GM21717 (cell line): ENCODE measurements around the gene FERMT1.
A peak's percentile ranks its signal among the peaks of the same experiment; 100 is the strongest.
"Not testable (repeated sequence)": the region's sequence is repeated elsewhere in the genome, so short reads cannot be mapped to it uniquely, and the experiment has no call there.

ENCODE experiments used
- ATAC-seq: cut with Tn5 transposase; IDR thresholded peaks from one replicate; pipeline ENCODE4 v1.9.1; 2021; ENCODE audit warnings: mild to moderate bottlenecking, moderate library complexity; ENCODE audit not compliant: unreplicated experiment

FERMT1 gene

DNA sequence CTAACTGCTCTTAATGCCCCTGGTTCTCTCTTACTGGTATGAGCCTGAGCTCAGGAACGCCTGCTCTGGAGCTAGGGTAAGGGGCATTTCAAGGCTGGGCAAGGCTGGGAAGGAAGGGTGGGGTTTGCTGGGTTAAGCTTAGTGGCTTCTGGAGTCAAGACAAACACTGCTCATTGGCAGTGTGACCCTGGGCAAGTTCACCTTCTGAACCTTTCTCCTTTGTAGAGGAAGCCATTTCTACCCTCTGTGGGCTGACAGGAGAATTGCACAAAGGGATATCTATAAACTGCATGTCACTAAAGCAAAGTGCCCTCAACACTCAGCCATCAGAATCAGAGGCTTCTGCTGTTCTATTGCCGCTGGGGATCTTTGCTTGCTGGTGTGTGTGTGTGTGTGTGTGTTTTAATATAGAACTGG is 48.7 kb downstream of the FERMT1 start:
- peak; percentile 69 for ATAC-seq

DNA sequence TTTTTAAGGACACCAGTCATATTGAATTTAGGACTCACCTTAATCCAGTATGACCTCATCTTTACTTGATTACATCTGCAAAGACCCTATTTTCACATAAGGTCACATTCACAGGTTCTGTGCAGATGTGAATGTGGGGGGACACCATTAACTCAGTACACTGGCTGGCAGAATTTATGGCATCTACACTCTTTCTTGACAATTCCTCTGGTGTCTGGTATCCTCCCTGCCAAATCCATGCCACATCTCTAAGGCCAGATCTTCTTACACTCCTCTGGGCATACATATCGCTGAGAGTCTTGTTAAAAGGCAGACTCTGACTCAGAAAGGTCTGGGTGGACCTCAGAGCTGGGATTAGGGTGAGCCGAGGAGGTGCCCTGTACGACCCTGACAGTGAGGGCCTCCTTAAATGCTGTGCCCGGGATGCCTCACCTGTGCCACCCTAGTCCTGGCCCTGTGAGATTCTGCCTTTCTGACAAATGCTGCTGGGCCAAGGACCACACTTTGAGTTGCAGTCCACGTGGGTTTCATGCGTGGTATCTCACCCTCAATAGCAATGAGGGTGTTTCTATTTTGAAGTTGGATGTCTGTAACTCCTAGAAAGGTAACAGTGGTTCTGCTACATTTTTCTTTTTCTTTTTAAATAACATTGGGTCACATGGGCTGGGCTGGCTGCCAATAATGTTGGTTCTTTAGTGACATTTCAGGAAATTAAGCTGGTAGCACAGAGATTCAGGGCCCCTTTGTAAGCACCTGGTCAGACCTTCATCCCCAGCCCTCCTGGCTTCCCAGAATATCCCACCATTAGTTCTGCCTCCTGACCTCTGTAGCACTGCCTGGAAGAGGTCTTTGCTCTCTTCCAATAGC is 51.8 kb downstream of the FERMT1 start:
- ATAC-seq = no peak

DNA sequence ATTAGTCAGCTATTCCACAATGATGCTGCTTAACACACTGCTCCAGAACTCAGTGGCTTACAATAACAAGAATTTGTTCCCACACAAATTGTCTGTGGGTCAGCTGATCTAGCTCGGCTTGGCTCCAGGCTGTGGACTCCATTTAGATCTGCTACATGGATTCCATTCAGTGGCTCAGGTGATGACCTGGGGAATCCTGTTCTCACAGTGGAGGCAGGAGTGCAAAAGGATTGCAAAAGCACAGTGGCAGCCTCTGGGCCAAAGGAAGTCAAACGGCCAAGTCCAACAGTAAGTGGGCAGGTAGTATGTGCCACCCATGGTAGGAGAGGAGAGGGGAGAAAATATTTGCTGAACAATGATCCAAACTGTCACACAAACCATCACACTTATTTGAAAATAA is 53.2 kb downstream of the FERMT1 start:
- no peak for ATAC-seq

DNA sequence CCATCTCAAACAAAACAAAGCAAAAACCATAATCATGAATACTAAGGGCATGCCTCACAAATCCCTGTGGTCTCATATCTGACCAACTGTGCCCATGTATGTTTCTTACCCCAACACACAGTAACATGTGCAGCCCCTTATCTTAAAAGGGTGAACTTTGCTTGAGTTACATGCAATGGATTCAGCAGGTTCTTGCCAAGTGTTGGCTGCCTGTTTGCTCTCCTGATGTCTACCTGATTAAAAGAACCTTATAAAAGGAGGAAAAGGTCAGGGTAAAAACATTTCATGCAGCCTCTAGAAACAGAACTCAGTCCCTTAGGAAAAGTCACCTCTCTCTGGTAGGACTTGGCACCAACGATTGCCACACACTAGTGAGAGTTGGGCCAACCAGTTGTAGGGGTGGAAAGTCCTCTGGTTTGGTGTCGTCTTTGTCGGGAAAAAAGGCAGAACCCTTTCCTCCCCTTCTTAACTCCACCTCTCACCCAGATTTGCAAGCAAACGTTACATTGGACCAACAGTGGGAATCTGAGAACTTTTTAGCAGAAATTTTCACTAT is 55.0 kb downstream of the FERMT1 start:
- ATAC-seq = no peak

DNA sequence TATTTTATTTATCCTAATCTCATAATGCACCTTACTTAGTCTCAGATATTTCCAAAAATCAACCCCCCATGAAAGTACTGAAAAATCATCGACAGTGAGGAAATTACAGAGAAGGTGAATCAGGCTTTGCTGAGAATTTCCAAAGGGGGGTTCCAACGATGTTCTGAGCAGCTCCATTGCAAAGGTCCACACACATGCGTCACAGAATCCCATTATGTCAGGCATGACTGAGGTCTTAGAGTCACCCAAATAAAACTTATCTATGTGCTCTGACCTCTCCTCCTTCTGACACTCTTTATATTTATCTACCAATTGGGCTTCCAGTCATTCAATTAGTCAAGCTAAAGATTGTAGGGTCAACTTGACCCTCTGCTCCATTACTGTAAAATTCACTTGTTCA is 56.2 kb downstream of the FERMT1 start:
- ATAC-seq = no peak

DNA sequence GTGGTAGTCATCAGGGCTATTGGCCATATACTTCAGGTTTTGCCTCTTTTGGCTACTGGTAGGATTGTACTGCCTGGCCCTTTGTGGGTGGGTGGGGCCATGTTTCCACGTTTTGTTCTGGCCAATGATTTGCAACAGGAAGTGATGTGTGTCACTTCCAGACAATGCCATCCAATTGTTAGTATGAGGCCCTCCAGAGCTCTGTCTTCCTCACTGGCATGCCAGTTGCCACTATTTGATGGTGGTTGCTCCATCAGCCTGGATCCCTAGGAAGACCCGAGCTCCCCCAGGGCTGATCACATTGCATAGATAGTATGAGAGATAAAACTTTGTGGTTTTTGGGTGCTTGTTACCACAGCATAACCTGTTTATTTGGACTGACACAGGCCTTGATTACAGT is 61.3 kb downstream of the FERMT1 start:
- ATAC-seq = no peak

DNA sequence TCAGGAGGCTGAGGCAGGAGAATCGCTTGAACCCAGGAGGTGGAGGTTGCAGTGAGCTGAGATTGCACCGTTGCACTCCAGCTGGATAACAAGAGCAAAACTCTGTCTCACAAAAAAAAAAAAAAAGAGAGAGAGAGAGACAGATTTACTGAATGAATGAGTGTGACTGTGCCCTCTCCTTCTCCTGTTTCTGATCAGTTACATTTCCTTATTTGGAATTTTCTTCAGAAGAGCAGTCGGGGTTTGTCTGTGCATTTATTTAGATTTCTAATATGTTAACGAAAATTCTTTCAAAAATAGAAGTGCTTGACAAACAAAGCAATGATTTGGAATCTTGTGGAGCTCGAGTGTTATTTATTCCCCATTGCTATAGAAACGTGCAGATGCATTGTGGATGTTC is 62.6 kb downstream of the FERMT1 start:
- ATAC-seq = no peak

DNA sequence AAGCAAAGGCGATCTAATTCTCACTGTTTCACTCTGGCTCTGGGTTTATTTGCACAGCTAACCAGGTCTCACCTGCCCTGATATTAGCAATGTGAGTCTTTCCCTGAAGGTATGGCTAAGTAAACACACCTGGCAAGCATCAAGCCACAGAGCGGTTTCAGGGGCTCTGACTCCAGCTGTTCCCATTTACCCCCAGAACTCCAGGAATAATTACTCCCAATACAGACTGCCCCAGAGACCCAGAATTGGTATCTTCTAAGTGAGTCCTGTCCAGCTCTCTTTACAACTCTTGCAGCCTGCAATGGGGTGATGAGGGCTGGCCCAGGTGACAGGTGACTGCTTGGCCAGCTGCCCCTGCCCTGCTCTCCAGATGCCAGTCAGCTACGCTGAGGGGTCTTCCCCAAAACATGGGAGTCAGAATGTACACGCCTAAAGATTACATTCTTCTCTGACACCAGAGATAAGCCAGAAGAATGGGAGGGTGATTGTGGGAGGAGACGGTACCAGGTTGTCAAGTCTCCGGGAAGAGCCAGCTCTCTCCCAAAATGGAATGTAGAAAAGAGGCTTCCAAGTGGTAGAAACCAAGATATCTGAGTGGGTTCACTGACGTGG is 64.0 kb downstream of the FERMT1 start:
- ATAC-seq = no peak

DNA sequence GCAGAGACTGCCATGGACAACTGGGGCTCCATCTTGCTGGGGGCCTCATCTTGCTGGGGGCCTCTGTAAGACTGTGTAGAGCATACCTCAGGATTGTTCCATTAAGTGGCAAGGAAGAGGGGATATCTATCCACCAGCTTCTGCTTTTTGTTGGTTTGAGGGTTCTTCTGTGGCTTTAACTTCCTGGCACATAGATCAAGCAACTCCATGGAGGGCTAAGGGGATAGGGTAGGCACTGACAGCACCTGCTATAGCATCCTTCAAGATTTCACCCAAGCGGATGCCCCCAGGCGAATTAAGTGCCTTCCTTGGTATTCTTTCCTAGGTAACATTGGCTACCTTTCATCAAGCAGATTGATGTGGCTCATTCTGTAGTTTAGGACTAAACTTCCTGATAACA is 65.1 kb downstream of the FERMT1 start:
- no peak for ATAC-seq

DNA sequence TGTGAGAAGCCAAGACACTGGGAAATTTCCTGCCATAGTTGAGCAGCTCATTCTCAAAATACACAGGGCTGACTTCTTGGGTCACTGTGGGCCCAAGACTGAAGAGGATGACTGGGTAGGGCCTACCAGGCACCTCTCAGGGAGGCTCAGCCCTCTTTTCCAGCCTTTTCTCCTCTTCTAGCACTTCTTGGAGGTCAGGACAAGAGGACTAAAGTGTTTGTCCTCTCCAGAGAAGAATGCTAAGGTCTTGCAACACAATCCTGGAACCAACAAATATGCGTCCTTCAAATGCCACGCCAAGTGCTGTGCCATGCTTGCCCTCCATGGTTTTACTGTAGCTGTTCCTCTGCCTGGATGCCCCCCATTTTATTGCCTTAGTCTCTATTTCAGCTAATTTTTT is 65.7 kb downstream of the FERMT1 start:
- ATAC-seq = no peak

DNA sequence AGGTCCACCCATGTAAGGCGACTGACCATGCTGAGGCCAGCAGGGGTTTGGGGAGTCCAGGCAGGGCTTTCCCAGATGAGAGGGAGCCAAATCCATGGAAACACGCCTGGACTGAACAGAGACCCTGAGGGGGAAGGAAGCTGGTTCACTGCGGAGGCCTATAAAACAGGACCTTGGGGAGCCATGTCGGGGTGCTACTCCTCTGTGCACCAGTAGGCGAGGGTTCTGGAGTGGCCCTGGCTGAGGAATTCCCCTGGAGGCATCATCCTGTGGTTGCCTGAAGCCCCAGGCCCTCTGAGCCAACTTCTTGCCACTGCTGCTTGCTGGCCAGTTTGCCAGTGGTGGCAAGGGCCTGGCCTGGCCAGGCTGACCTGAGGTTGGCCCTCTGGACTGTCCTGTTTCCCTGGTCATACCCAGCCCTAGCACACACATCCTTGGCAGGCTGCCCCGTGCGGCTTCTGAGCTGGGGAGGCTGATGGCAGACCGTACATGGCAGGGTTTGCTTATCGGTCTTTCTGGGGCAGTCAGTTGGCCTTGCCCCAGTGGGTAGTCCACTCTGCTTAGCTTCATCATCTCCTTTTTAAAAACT is 66.8 kb downstream of the FERMT1 start:
- no peak for ATAC-seq

DNA sequence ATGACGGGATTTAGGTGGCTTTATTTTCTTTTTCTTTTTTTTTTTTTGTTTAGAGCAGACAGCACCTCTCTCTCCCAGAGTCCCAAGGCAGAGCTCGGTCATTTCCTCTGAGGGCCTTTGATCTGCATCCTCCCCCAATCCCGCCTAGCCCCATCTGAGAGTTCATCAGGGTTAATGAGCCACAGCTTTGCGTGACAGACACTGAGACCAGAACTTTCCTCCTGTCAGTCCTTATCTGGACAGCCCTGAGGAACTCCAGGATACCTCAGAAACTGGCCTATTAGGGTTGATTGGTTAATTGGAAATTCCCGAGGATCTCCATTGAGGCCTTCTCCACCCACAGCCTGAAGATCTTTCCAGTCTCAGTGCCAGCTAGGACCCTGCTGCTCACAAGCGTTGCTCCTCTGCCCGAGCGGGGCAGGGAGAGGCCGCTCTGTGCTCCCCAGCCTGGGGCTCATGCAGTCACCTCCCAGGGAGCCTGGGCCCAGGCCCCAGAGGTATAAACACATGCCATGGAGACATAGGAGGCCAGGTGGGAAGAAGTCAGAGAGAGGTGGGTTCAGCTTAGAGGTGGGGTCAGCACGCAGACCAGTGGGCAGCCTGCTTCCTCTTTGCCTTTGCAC is 67.6 kb downstream of the FERMT1 start:
- no peak for ATAC-seq

DNA sequence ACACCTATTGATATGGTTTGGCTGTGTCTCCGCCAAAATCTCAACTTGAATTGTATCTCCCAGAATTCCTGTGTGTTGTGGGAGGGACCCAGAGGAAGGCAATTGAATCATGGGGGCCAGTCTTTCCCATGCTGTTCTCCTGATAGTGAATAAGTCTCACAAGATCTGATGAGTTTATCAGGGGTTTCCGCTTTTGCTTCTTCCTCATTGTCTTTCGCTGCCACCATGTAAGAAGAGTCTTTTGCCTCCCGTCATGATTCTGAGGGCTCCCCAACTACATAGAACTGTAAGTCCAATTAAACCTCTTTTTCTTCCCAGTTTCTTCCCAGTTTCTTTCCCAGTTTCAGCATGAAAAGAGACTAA is 68.2 kb downstream of the FERMT1 start:
- ATAC-seq = not testable (repeated sequence)

DNA sequence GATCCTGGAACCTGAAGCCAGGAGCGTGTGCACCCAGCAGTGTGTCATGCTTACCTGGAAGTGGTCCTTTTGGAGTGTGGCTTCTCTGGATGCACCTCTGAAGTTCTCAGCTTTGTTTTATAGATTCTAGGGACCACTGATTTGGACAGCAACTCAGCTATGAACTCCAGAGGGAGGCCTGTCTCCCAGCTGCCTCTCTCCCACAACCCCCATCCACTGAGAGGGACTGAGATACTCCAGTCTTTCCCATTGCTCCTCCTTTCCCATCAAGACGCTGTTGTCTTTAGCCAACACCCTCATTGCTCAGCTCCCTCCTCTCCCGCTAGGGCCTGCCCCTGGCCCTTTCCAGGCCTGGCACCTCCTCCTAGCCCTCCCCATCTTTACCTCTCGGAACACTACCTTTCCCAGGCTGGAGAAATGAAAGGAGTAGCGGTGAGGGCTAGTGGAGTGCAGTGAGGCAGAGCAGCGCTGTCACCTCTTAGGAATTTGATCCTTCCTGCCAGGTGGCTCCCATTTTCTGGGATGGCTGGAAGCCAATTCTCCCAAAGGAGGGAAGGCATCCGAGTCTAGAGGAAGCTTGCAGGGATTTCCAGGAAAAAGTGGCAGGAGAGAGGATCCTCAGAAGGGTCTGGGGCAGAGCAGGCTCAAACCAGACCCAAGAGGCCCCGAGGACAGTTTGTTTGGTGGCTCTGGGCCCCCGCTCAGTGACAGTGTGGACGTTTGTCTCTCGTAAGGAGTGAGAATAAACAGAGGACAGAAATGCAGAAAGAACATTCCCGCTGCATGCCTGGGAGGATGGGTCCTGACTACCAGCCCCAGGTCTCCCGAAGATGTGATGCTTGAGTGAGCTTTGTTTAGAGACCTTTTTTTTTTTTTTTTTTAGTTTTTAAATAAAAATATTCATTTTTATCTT is 68.8 kb downstream of the FERMT1 start, which contains the start of gene LRRN4:
Gene LRRN4, minus strand, starts transcription at position 285 of the 913 bp plus-strand sequence. CDS start 1,261 bp downstream, outside the sequence.
- ATAC-seq = no peak

DNA sequence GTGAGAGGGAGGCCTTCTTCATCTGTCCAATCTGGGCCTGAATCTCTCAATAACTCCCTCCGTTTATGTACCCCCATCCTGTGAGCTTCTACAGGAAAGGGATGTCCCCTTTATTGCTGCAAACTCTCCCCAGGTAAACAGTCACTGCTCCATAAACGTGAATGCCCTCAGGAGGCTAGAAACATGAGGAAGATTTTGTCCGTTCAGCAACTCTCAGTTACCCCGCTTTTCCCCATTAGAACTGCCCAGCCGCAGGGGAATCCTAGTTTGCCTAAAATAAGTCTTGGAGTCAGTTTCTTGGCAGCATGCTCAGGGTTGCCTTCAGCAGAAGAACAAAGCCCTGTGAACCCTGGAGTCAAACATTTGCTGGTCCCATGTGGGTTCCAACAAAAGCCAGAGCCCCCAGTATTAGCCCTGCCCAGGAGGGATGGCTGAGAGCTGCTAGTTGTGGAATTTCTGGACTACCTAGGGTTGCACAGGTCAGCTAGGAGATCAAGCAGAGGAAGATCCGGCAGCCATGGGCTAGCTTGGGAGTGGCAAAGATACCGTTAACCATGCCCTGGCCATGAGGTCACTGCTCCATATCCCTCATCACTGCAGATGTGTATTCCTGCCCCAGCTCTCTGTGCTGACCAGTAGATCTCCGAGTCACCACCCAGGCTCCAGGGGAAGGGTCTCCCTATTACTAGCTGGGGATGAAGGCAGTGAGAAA is 69.6 kb downstream of the FERMT1 start:
- ATAC-seq = no peak

DNA sequence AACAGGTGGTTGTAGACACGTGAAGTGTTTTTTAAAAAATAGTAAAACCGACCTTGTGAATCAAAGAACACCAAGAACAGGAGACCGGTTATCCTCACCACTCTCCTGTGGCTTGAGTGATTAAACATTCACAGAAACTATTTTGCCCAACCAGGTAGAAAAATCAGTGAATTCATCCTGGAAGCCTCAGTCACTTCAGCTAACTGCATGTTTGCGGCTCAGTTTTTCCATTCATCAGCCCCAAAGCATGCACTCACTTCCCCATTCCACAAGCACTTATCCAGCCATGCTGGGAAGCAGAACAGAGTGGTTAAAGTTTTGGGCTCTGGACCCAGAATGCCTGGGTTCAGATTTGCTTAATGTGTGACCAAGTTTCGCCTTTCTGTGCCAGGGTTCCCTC is 71.3 kb downstream of the FERMT1 start:
- no peak for ATAC-seq

DNA sequence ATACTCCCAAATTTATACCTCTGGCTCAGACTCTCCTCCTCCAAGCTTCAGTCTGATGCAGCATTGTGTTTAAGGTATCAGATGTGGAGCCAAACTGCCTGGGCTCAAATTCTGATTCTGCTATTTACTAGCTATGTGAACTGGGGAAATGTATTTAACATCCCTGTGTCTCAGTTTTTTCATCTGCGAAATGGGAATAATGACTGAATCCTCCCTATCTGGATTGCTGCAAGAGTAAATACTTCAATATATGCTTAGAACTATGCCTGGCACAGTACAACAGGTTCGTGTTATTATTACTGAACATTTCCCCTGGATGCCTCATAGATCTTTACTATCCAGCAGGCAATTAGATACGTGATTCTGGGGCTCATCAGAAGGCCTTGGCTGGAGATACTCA is 74.4 kb downstream of the FERMT1 start:
- ATAC-seq = no peak

DNA sequence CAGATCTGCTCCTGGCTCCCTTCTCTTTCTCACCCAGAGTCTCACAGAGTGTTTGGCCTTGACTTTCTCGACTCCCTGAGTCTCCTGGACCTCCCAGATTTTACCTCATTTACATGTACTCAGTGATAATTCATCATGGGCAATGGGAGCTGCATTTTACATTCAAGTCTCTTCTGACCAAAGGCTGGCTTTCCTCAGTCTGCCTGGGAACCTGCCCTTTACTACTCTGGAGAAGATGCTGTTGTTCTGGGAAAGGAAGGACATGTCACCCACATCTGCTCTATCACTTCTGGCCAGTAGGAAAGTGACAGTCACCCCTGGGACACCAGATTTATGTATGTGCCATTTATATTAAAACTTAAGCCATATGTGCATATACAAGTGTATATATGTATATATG is 76.4 kb downstream of the FERMT1 start:
- ATAC-seq = no peak

DNA sequence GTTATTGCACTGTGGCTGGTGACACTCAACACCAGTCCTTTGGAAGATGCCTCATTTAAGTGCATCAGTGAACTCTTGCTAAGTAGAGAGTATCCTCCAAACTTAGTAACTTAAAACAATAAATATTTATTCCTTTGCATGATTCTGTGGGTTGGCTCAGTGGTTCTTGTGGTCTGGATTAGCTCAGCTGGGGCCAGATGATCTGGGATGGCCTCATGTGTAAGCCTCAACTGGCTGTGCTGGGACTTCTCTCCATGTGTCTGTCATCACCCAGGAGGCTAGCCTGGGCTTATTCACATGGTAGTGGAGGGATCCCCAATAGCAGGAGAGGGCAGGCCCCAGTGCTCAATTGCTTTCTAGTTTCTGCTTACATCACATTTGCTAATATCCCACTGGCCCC is 77.3 kb downstream of the FERMT1 start:
- no peak for ATAC-seq

DNA sequence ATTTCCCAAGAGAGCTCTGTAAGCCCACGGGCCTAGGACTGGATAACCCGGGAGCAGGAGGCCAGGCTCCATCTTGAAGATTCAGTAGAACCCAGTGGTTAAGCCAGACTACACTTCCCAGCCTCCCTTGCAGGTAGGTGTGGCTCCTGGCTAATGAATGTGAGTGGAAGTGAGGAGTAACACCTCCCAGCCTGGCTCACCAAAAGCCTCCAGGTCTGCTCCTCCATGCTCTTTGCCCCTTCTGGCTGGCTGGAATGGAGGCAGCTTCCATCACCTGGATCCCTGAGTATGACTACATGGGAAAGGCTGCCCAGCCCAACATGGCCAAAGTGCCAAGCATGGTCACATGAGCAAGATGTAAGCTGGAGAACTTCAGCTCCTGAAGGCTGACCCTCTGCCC is 78.7 kb downstream of the FERMT1 start:
- ATAC-seq = no peak
